ENCODE results near the gene HSPA9. TPM values are rescaled to one million over a fixed set of nuclear protein-coding genes. Genes with fewer than 3 reads are reported as not detected.
A peak's percentile ranks its signal among the peaks of the same experiment; 100 is the strongest.

The HSPA9 gene
- total RNA-seq, 3 donors from 2014 or later: 170 to 182 (median 173) TPM

GRCh38 chr5:138588013-138588788 lies 13.0 kb upstream of the HSPA9 start:
- peaks cover 3% of the 10 kb centered on the region for H3K4me1 ChIP-seq (ENCODE audit: low read depth)
- no peaks in the 10 kb centered on the region for H3K9me3 ChIP-seq
- ATAC-seq (no peak), DNase-seq (no peak)
- H3K36me3 ChIP-seq (ENCODE audit: low read depth): no peaks in the 10 kb centered on the region
- no peak for TF ChIP-seq CTCF (IDR thresholded peaks at IDR 0.05)
- intact Hi-C loops (cut with DNase I, micrococcal nuclease): no loop called here
- H3K4me3 ChIP-seq: no peak overlapping the region

- peak; percentile 64 for ATAC-seq
Measured at GRCh38 chr5:138585157-138585556, 10.0 kb upstream of the HSPA9 start.

GRCh38 chr5:138583984-138584637 lies 8.9 kb upstream of the HSPA9 start:
- no peak overlapping the region for H3K4me3 ChIP-seq
- H3K36me3 ChIP-seq (ENCODE audit: low read depth): no peaks in the 10 kb centered on the region
- ATAC-seq (peak; percentile 54), DNase-seq (no peak)
- no peak for TF ChIP-seq CTCF (IDR thresholded peaks at IDR 0.05)
- intact Hi-C loops (cut with DNase I, micrococcal nuclease): no loop called here
- peaks cover 3% of the 10 kb centered on the region for H3K4me1 ChIP-seq (ENCODE audit: low read depth)
- H3K9me3 ChIP-seq: no peaks in the 10 kb centered on the region

More at GRCh38 chr5:138585157-138585556, 10.0 kb upstream of the HSPA9 start:
- no peak overlapping the region for H3K4me3 ChIP-seq
- no peaks in the 10 kb centered on the region for H3K9me3 ChIP-seq
- peaks cover 3% of the 10 kb centered on the region for H3K4me1 ChIP-seq (ENCODE audit: low read depth)
- no peak for DNase-seq
- no peaks in the 10 kb centered on the region for H3K36me3 ChIP-seq (ENCODE audit: low read depth)
- intact Hi-C loops (cut with DNase I, micrococcal nuclease): no loop called here
- no peak for TF ChIP-seq CTCF (IDR thresholded peaks at IDR 0.05)

- no peaks in the 10 kb centered on the region for H3K36me3 ChIP-seq (ENCODE audit: low read depth)
- no peak for ATAC-seq
- H3K4me3 ChIP-seq: no peak overlapping the region
- H3K4me1 ChIP-seq (ENCODE audit: low read depth): peaks cover 3% of the 10 kb centered on the region
- no peak for TF ChIP-seq CTCF (IDR thresholded peaks at IDR 0.05)
- no peak for DNase-seq
- H3K9me3 ChIP-seq: no peaks in the 10 kb centered on the region
- intact Hi-C loops (cut with DNase I, micrococcal nuclease): no loop called here
Measured at GRCh38 chr5:138582959-138583358, 7.8 kb upstream of the HSPA9 start.

GRCh38 chr5:138580777-138581176 lies 5.6 kb upstream of the HSPA9 start:
- intact Hi-C loops (cut with DNase I, micrococcal nuclease): no loop called here
- no peak overlapping the region for H3K4me3 ChIP-seq
- TF ChIP-seq CTCF (IDR thresholded peaks at IDR 0.05): no peak
- no peak for DNase-seq
- H3K9me3 ChIP-seq: no peaks in the 10 kb centered on the region
- no peak for ATAC-seq
- H3K4me1 ChIP-seq (ENCODE audit: low read depth): peaks cover 4% of the 10 kb centered on the region
- peaks cover under 1% of the 10 kb centered on the region for H3K36me3 ChIP-seq (ENCODE audit: low read depth)

Measured in mucosa of descending colon (tissue), 3 donors.